ENCODE results near the gene SV2B. TPM values are rescaled to one million over a fixed set of nuclear protein-coding genes. Genes with fewer than 3 reads are reported as not detected.

Gene SV2B
- total RNA-seq, 3 donors from 2014 or later = 0.44 to 4.9 (median 2.2) TPM

GRCh38 chr15:91214675-91215590 is 114.9 kb downstream of the SV2B start:
- intact Hi-C loops (cut with DNase I; ENCODE audit: low total_unique reads) = no loop called here
- no peak for DNase-seq (ENCODE audit: low spot score in 2 of 2)
- Histone ChIP-seq H3K27ac (no peak overlapping the region), H3K4me1 (no peaks in the 10 kb centered on the region), H3K9me3 (peaks cover 0 to 4% of the 10 kb centered on the region in 2 donors), H3K36me3 (no peaks in the 10 kb centered on the region), H3K4me3 (no peak overlapping the region), H3K27me3 (no peaks in the 10 kb centered on the region)
- TF ChIP-seq CTCF (IDR thresholded peaks at IDR 0.05) (no peak), POLR2A (IDR thresholded peaks at IDR 0.05) (no peak), POLR2AphosphoS5 (IDR thresholded peaks at IDR 0.05) (no peak)

GRCh38 chr15:91216000-91216399 is 115.9 kb downstream of the SV2B start:
- DNase-seq (ENCODE audit: low spot score in 2 of 2) = no peak
- TF ChIP-seq CTCF (IDR thresholded peaks at IDR 0.05) (no peak), POLR2A (IDR thresholded peaks at IDR 0.05) (no peak), POLR2AphosphoS5 (IDR thresholded peaks at IDR 0.05) (no peak)
- intact Hi-C loops (cut with DNase I; ENCODE audit: low total_unique reads) = no loop called here

GRCh38 chr15:91219206-91219605 is 119.1 kb downstream of the SV2B start:
- intact Hi-C loops (cut with DNase I; ENCODE audit: low total_unique reads) = no loop called here
- H3K27ac ChIP-seq = no peak overlapping the region

More at GRCh38 chr15:91216000-91216399, 115.9 kb downstream of the SV2B start:
- H3K36me3 ChIP-seq = no peaks in the 10 kb centered on the region
- no peak overlapping the region for H3K4me3 ChIP-seq
- H3K9me3 ChIP-seq = peaks cover 0 to 4% of the 10 kb centered on the region in 2 donors
- no peaks in the 10 kb centered on the region for H3K4me1 ChIP-seq
- H3K27me3 ChIP-seq = no peaks in the 10 kb centered on the region
- H3K27ac ChIP-seq = no peak overlapping the region

GRCh38 chr15:91222052-91222451 is 122.0 kb downstream of the SV2B start:
- intact Hi-C loops (cut with DNase I; ENCODE audit: low total_unique reads) = loop anchor here (10.0 kb wide), 1 partner anchor 167 kb away; no protein-coding TSS in a partner anchor
- Histone ChIP-seq H3K9me3 (no peaks in the 10 kb centered on the region), H3K27ac (no peak overlapping the region), H3K4me3 (no peak overlapping the region), H3K27me3 (peaks cover 0 to 11% of the 10 kb centered on the region in 2 donors), H3K4me1 (no peaks in the 10 kb centered on the region), H3K36me3 (no peaks in the 10 kb centered on the region)
- no peak for DNase-seq (ENCODE audit: low spot score in 2 of 2)
- no peak for TF ChIP-seq POLR2A (IDR thresholded peaks at IDR 0.05)
- TF ChIP-seq POLR2AphosphoS5 (IDR thresholded peaks at IDR 0.05) = no peak

More at GRCh38 chr15:91219206-91219605, 119.1 kb downstream of the SV2B start:
- Histone ChIP-seq H3K4me3 (no peak overlapping the region), H3K27me3 (no peaks in the 10 kb centered on the region), H3K36me3 (no peaks in the 10 kb centered on the region), H3K9me3 (no peaks in the 10 kb centered on the region), H3K4me1 (no peaks in the 10 kb centered on the region)
- no peak for TF ChIP-seq POLR2AphosphoS5 (IDR thresholded peaks at IDR 0.05)
- no peak for TF ChIP-seq CTCF (IDR thresholded peaks at IDR 0.05)
- TF ChIP-seq POLR2A (IDR thresholded peaks at IDR 0.05) = no peak
- no peak for DNase-seq (ENCODE audit: low spot score in 2 of 2)

GRCh38 chr15:91223863-91224262 is 123.8 kb downstream of the SV2B start:
- TF ChIP-seq POLR2A (IDR thresholded peaks at IDR 0.05) (no peak), CTCF (IDR thresholded peaks at IDR 0.05) (no peak), POLR2AphosphoS5 (IDR thresholded peaks at IDR 0.05) (no peak)
- Histone ChIP-seq H3K27ac (no peak overlapping the region), H3K4me1 (no peaks in the 10 kb centered on the region), H3K4me3 (no peak overlapping the region), H3K9me3 (no peaks in the 10 kb centered on the region), H3K27me3 (peaks cover 0 to 11% of the 10 kb centered on the region in 2 donors), H3K36me3 (no peaks in the 10 kb centered on the region)
- intact Hi-C loops (cut with DNase I; ENCODE audit: low total_unique reads) = loop anchor here (10.0 kb wide), 1 partner anchor 169 kb away; no protein-coding TSS in a partner anchor
- DNase-seq (ENCODE audit: low spot score in 2 of 2) = no peak

Measured in breast epithelium (tissue), 4 donors.